ENCODE data around the gene JAM3.

JAM3 gene

GRCh38 chr11:134132808-134133207 lies 63.9 kb downstream of the JAM3 start:
- H3K4me3 ChIP-seq (ENCODE audit: low read depth, low read length) = no peak overlapping the region
- no peak for TF ChIP-seq CTCF (IDR thresholded peaks at IDR 0.05; ENCODE audit: low read depth, low read length)

- H3K4me3 ChIP-seq (ENCODE audit: low read depth, low read length) = no peak overlapping the region
- no peak for TF ChIP-seq CTCF (IDR thresholded peaks at IDR 0.05; ENCODE audit: low read depth, low read length)
These were observed 65.3 kb downstream of the JAM3 start for GRCh38 chr11:134134167-134134566.

GRCh38 chr11:134138376-134138775 lies 69.5 kb downstream of the JAM3 start:
- H3K4me3 ChIP-seq (ENCODE audit: low read depth, low read length) = no peak overlapping the region
- TF ChIP-seq CTCF (IDR thresholded peaks at IDR 0.05; ENCODE audit: low read depth, low read length) = no peak

GRCh38 chr11:134139303-134139872 lies 70.5 kb downstream of the JAM3 start:
- no peak for TF ChIP-seq CTCF (IDR thresholded peaks at IDR 0.05; ENCODE audit: low read depth, low read length)
- H3K4me3 ChIP-seq (ENCODE audit: low read depth, low read length) = no peak overlapping the region

- no peak overlapping the region for H3K4me3 ChIP-seq (ENCODE audit: low read depth, low read length)
- TF ChIP-seq CTCF (IDR thresholded peaks at IDR 0.05; ENCODE audit: low read depth, low read length) = peak; percentile 80
These were observed 71.0 kb downstream of the JAM3 start for GRCh38 chr11:134139873-134140331.

GRCh38 chr11:134140961-134141490 lies 72.2 kb downstream of the JAM3 start:
- TF ChIP-seq CTCF (IDR thresholded peaks at IDR 0.05; ENCODE audit: low read depth, low read length) = no peak

GRCh38 chr11:134142536-134142935 lies 73.7 kb downstream of the JAM3 start:
- H3K4me3 ChIP-seq (ENCODE audit: low read depth, low read length) = no peak overlapping the region
- no peak for TF ChIP-seq CTCF (IDR thresholded peaks at IDR 0.05; ENCODE audit: low read depth, low read length)

More at GRCh38 chr11:134140961-134141490, 72.2 kb downstream of the JAM3 start:
- no peak overlapping the region for H3K4me3 ChIP-seq (ENCODE audit: low read depth, low read length)

All from WI38 (cell line).